Hepatocyte (in vitro differentiated cells): ENCODE measurements around the gene SNRPD2. TPM values are rescaled to one million over a fixed set of nuclear protein-coding genes. Genes with fewer than 3 reads are reported as not detected.

Experiments used
- DNase-seq: peaks from one replicate; pipeline ENCODE4 v3.0.0-alpha.2; 2016; ENCODE audit warnings: low spot score
- H2AFZ ChIP-seq: fragments of 200-600 bp; sonication (generic); 2 replicates; pipeline ENCODE4 v1.6.0; 2016; ENCODE audit warnings: antibody characterized with exemption, mild to moderate bottlenecking
- H3K27ac ChIP-seq: fragments of 200-600 bp; sonication (generic); 2 replicates; pipeline ENCODE4 v1.5.1; 2016; ENCODE audit warnings: mild to moderate bottlenecking
- H3K27me3 ChIP-seq: fragments of 200-600 bp; sonication (generic); 2 replicates; pipeline ENCODE4 v1.6.1; 2016
- H3K36me3 ChIP-seq: fragments of 200-600 bp; sonication (generic); replicated peaks from 2 replicates; pipeline ENCODE4 v1.5.1; 2016; ENCODE audit warnings: low read depth; ENCODE audit not compliant: insufficient read depth
- H3K4me1 ChIP-seq: fragments of 200-600 bp; sonication (generic); 2 replicates; pipeline ENCODE4 v1.5.1; 2016; ENCODE audit warnings: mild to moderate bottlenecking, moderate library complexity; ENCODE audit not compliant: insufficient read depth
- H3K4me2 ChIP-seq: fragments of 200-600 bp; sonication (generic); 2 replicates; pipeline ENCODE4 v1.6.0; 2016
- H3K4me3 ChIP-seq: fragments of 200-600 bp; sonication (generic); 2 replicates; pipeline ENCODE4 v1.5.1; 2016; ENCODE audit warnings: mild to moderate bottlenecking
- H3K79me2 ChIP-seq: fragments of 200-600 bp; sonication (generic); 2 replicates; pipeline ENCODE4 v1.6.0; 2017; ENCODE audit warnings: mild to moderate bottlenecking
- H3K9me2 ChIP-seq: fragments of 200-600 bp; sonication (generic); replicated peaks from 2 replicates; pipeline ENCODE4 v1.6.0; 2017; ENCODE audit warnings: mild to moderate bottlenecking; ENCODE audit not compliant: insufficient read depth
- H3K9me3 ChIP-seq: fragments of 200-600 bp; sonication (generic); 2 replicates; pipeline ENCODE4 v1.5.1; 2016; ENCODE audit warnings: low read depth, mild to moderate bottlenecking
- H4K20me1 ChIP-seq: fragments of 200-600 bp; sonication (generic); 2 replicates; pipeline ENCODE4 v1.6.0; 2016; ENCODE audit warnings: mild to moderate bottlenecking; ENCODE audit not compliant: insufficient read depth, poor library complexity, severe bottlenecking
- CTCF ChIP-seq: fragments of 200-600 bp; sonication (generic); IDR thresholded peaks from 2 replicates; pipeline ENCODE4 v1.5.1; 2016; ENCODE audit warnings: antibody characterized with exemption, mild to moderate bottlenecking; ENCODE audit not compliant: poor library complexity
- EZH2 ChIP-seq: fragments of 200-600 bp; sonication (generic); IDR thresholded peaks from 2 replicates; pipeline ENCODE4 v1.6.1; 2016; ENCODE audit warnings: antibody characterized with exemption, mild to moderate bottlenecking, borderline replicate concordance
- EZH2phosphoT487 ChIP-seq: fragments of 200-600 bp; sonication (generic); IDR thresholded peaks from one replicate; pipeline ENCODE4 v1.6.1; 2018; ENCODE audit warnings: antibody characterized with exemption, mild to moderate bottlenecking, low read depth, moderate library complexity; ENCODE audit not compliant: unreplicated experiment, severe bottlenecking
- WGBS: methylation state at CpG from one replicate; pipeline ENCODE4 v1.1.6; 2016; ENCODE audit warnings: low lambda C conversion rate; ENCODE audit errors: missing lambda C conversion rate; 5-methylcytosine and 5-hydroxymethylcytosine counted together
- polyA plus RNA-seq: library from polyadenylated mRNA; unstranded; fragments of >200 nt; fragmentation: Nextera tagmentation; extraction: Ambion mirVana; gene quantifications from 2 replicates; pipeline ENCODE4 v1.2.1, GENCODE V29; 2016
- total RNA-seq: library from RNA; depleted of rRNA; stranded (reverse); fragments of >200 nt; gene quantifications from 2 replicates; pipeline ENCODE4 v1.2.3, GENCODE V29; 2014

Gene SNRPD2
- total and polyA plus RNA-seq, 2 experiments from 2014 or later = 149 to 478 TPM

GRCh38 chr19:45705115-45705514, 13.4 kb upstream of the SNRPD2 start:
- DNase-seq = no peak
- Histone ChIP-seq H3K4me1 (no peaks in the 10 kb centered on the region), H3K4me2 (no peak overlapping the region), H2AFZ (no peak overlapping the region), H3K9me3 (no peaks in the 10 kb centered on the region), H3K9me2 (no peaks in the 10 kb centered on the region), H3K79me2 (peaks cover under 1% of the 10 kb centered on the region), H3K4me3 (no peak overlapping the region), H4K20me1 (no peaks in the 10 kb centered on the region), H3K27me3 (no peaks in the 10 kb centered on the region), H3K36me3 (no peaks in the 10 kb centered on the region), H3K27ac (no peak overlapping the region)
- WGBS = 98% methylated on average over 9 of the region's 9 CpGs
- TF ChIP-seq CTCF (no peak), EZH2phosphoT487 (no peak), EZH2 (no peak)

GRCh38 chr19:45701676-45702075, 9.9 kb upstream of the SNRPD2 start:
- no peaks in the 10 kb centered on the region for H3K9me3 ChIP-seq
- H3K79me2 ChIP-seq = no peaks in the 10 kb centered on the region
- no peaks in the 10 kb centered on the region for H4K20me1 ChIP-seq
- 90% methylated on average over 7 of the region's 7 CpGs for WGBS
- H3K4me2 ChIP-seq = no peak overlapping the region
- H3K4me3 ChIP-seq = no peak overlapping the region
- no peaks in the 10 kb centered on the region for H3K27me3 ChIP-seq
- no peaks in the 10 kb centered on the region for H3K4me1 ChIP-seq
- no peaks in the 10 kb centered on the region for H3K9me2 ChIP-seq
- TF ChIP-seq CTCF (no peak), EZH2 (no peak), EZH2phosphoT487 (no peak)
- H3K27ac ChIP-seq = no peak overlapping the region
- H2AFZ ChIP-seq = no peak overlapping the region
- DNase-seq = no peak
- no peaks in the 10 kb centered on the region for H3K36me3 ChIP-seq

- H3K79me2 ChIP-seq = peaks cover 19% of the 10 kb centered on the region
- no peaks in the 10 kb centered on the region for H3K4me1 ChIP-seq
- H3K9me2 ChIP-seq = no peaks in the 10 kb centered on the region
- H4K20me1 ChIP-seq = no peaks in the 10 kb centered on the region
- TF ChIP-seq CTCF (peak; percentile 94), EZH2 (no peak)
- H3K4me2 ChIP-seq = peak overlapping the region; percentile 97
- WGBS = 3% methylated on average over 21 of the region's 22 CpGs
- peak; percentile 89 for DNase-seq
- no peaks in the 10 kb centered on the region for H3K9me3 ChIP-seq
- peak overlapping the region; percentile 28 for H2AFZ ChIP-seq
- H3K36me3 ChIP-seq = no peaks in the 10 kb centered on the region
- peak overlapping the region; percentile 49 for H3K4me3 ChIP-seq
- H3K27me3 ChIP-seq = no peaks in the 10 kb centered on the region
- peak overlapping the region; percentile 82 for H3K27ac ChIP-seq
Observed at GRCh38 chr19:45693106-45693788, 1.5 kb upstream of the SNRPD2 start.
